HepG2 (cell line): ENCODE measurements around the gene SOWAHA. TPM values are rescaled to one million over a fixed set of nuclear protein-coding genes. Genes with fewer than 3 reads are reported as not detected.
A peak's percentile ranks its signal among the peaks of the same experiment; 100 is the strongest.

Source experiments
- AHR ChIP-seq: IDR thresholded peaks from 2 replicates; pipeline ENCODE4 v1.6.1; 2018; ENCODE audit warnings: missing genetic modification reagents, missing compliant biosample characterization
- HINFP ChIP-seq: sonication (generic); formaldehyde crosslinking; IDR thresholded peaks from 2 replicates; pipeline ENCODE4 v1.4.0; 2020; ENCODE audit warnings: low read depth, mild to moderate bottlenecking, missing genetic modification reagents
- HMGXB3 ChIP-seq: sonication (generic); formaldehyde crosslinking; IDR thresholded peaks from 2 replicates; pipeline ENCODE4 v1.4.0; 2020; ENCODE audit warnings: missing genetic modification reagents, borderline replicate concordance
- KLF9 ChIP-seq: IDR thresholded peaks from 2 replicates; pipeline ENCODE4 v1.6.1; 2016; ENCODE audit warnings: low read depth
- MAX ChIP-seq: IDR thresholded peaks from 2 replicates; pipeline ENCODE4 v1.6.1; 2012; ENCODE audit warnings: inconsistent platforms
- NCOA2 ChIP-seq: sonication (generic); formaldehyde crosslinking; IDR thresholded peaks from 2 replicates; pipeline ENCODE4 v1.8.0; 2022; ENCODE audit warnings: inconsistent platforms
- NFE2 ChIP-seq: sonication (generic); formaldehyde crosslinking; IDR thresholded peaks from 2 replicates; pipeline ENCODE4 v1.4.0; 2020; ENCODE audit warnings: missing genetic modification reagents
- PPARG ChIP-seq: conservative IDR thresholded peaks from 2 replicates; pipeline ENCODE4 v1.6.1; 2016; ENCODE audit warnings: missing biosample characterization, missing genetic modification reagents
- SKI ChIP-seq: fragments of 450-650 bp; IDR thresholded peaks from one replicate; pipeline ENCODE4 v1.6.1; 2018; ENCODE audit warnings: mild to moderate bottlenecking; ENCODE audit not compliant: partially characterized antibody
- ZBTB21 ChIP-seq: sonication (generic); formaldehyde crosslinking; IDR thresholded peaks from 2 replicates; pipeline ENCODE4 v1.4.0; 2020; ENCODE audit warnings: missing genetic modification reagents
- ZFP1 ChIP-seq: IDR thresholded peaks from 2 replicates; pipeline ENCODE4 v1.6.1; 2016
- ZNF230 ChIP-seq: sonication (generic); formaldehyde crosslinking; IDR thresholded peaks from 2 replicates; pipeline ENCODE4 v1.4.0; 2020; ENCODE audit warnings: mild to moderate bottlenecking, missing genetic modification reagents
- ZNF235 ChIP-seq: sonication (generic); formaldehyde crosslinking; IDR thresholded peaks from 2 replicates; pipeline ENCODE4 v1.8.1; 2023; ENCODE audit warnings: mild to moderate bottlenecking, missing genetic modification reagents, borderline replicate concordance
- ZNF335 ChIP-seq: sonication (generic); formaldehyde crosslinking; IDR thresholded peaks from 2 replicates; pipeline ENCODE4 v1.4.0; 2020; ENCODE audit warnings: missing genetic modification reagents
- ZNF407 ChIP-seq: sonication (generic); formaldehyde crosslinking; IDR thresholded peaks from one replicate; pipeline ENCODE4 v1.5.1; 2020; ENCODE audit warnings: mild to moderate bottlenecking, missing genetic modification reagents; ENCODE audit errors: not compliant biosample characterization
- ZNF644 ChIP-seq: IDR thresholded peaks from 2 replicates; pipeline ENCODE4 v1.6.1; 2016; ENCODE audit warnings: low read depth
- ZNF703 ChIP-seq: sonication (generic); formaldehyde crosslinking; IDR thresholded peaks from 2 replicates; pipeline ENCODE4 v1.5.1; 2020; ENCODE audit warnings: missing genetic modification reagents, mild to moderate bottlenecking, moderate library complexity, borderline replicate concordance
- ZNF737 ChIP-seq: sonication (generic); formaldehyde crosslinking; IDR thresholded peaks from 2 replicates; pipeline ENCODE4 v1.5.0; 2020; ENCODE audit warnings: missing genetic modification reagents, mild to moderate bottlenecking, borderline replicate concordance
- polyA plus RNA-seq, 8 experiments: library from polyadenylated mRNA; depleted of rRNA in 3 of 8; stranded (reverse) in 7 of 8; unstranded in 1 of 8; fragments of >200 nt; fragmentation: Illumina TruSeq in 4 of 8; extraction: Trizol in 4 of 8; gene quantifications; 2 replicates each; pipeline versions ENCODE4 v1.2.1 to v1.2.3, GENCODE V29; 2011 to 2016; ENCODE audit warnings: low read depth in 4 of 8, missing spikeins in 1 of 8, mixed read lengths in 1 of 8; ENCODE audit not compliant: insufficient read depth in 1 of 8
- total RNA-seq, 5 experiments: library from RNA; depleted of rRNA; stranded (reverse); fragments of >200 nt; fragmentation: Illumina TruSeq; extraction: Trizol; gene quantifications; 2 replicates each; pipeline ENCODE4 v1.2.3, GENCODE V29; 2016; ENCODE audit warnings: low read depth in 1 of 5

The SOWAHA gene
- total and polyA plus RNA-seq, 2 of the 13 experiments (the other 11 are each of a cell fraction or from before 2014, with no cell fraction given): 0.95 to 1.9 TPM

GRCh38 chr5:132837868-132838267, 24.8 kb downstream of the SOWAHA start (continued):
- TF ChIP-seq ZNF407 (CRISPR knock-in tag): no peak
- TF ChIP-seq ZBTB21: peak; percentile 72; the same call in 1 of the 2 replicates
- TF ChIP-seq HMGXB3 (CRISPR knock-in tag): no peak
- 0 out of 2 replicates have a peak, but pooled peaks have one; percentile 25 for TF ChIP-seq ZNF230
- TF ChIP-seq ZNF644 (CRISPR knock-in tag): 0 out of 2 replicates have a peak, but pooled peaks have one; percentile 23
- no peak for TF ChIP-seq ZNF703 (CRISPR knock-in tag)
- peak; percentile 98 for TF ChIP-seq PPARG (CRISPR knock-in tag)
- TF ChIP-seq ZNF335 (CRISPR knock-in tag): no peak
- TF ChIP-seq HINFP: no peak
- peak; percentile 64 for TF ChIP-seq MAX
- TF ChIP-seq NCOA2 (CRISPR knock-in tag): peak; percentile 66; the same call in 1 of the 2 replicates
- no peak for TF ChIP-seq ZNF235 (CRISPR knock-in tag)
- no peak for TF ChIP-seq NFE2 (CRISPR knock-in tag)
- TF ChIP-seq ZNF737: no peak
- no peak for TF ChIP-seq KLF9 (CRISPR knock-in tag)
- no peak for TF ChIP-seq ZFP1 (CRISPR knock-in tag)
- TF ChIP-seq SKI: peak; percentile 28
- no peak; the same call in 1 of the 2 replicates for TF ChIP-seq AHR (CRISPR knock-in tag)
